Vagina (tissue), 2 donors: ENCODE measurements around the gene AADAC. TPM values are rescaled to one million over a fixed set of nuclear protein-coding genes. Genes with fewer than 3 reads are reported as not detected.
"Not testable (repeated sequence)": the region's sequence is repeated elsewhere in the genome, so short reads cannot be mapped to it uniquely, and the experiment has no call there.

ENCODE experiments used
- DNase-seq, 2 donors: peaks; one replicate each; pipeline ENCODE4 v3.0.0-alpha.2; 2017; ENCODE audit errors: extremely low spot score in 2 of 2
- H3K27ac ChIP-seq: fragments of 200-600 bp; sonication (generic); one replicate; pipeline ENCODE4 v1.5.1; 2019
- H3K27me3 ChIP-seq: fragments of 200-600 bp; sonication (generic); one replicate; pipeline ENCODE4 v1.5.1; 2019
- H3K36me3 ChIP-seq, 2 donors: fragments of 200-600 bp; sonication (generic); one replicate each; pipeline ENCODE4 v1.5.1; 2017 to 2019
- H3K4me1 ChIP-seq: fragments of 200-600 bp; sonication (generic); one replicate; pipeline ENCODE4 v1.5.1; 2019
- H3K4me3 ChIP-seq, 2 donors: fragments of 200-600 bp; sonication (generic); 1 replicate in 1 of 2; 2 replicates in 1 of 2; pipeline ENCODE4 v1.5.1; 2016 to 2019
- H3K9me3 ChIP-seq: fragments of 200-600 bp; sonication (generic); one replicate; pipeline ENCODE4 v1.5.1; 2019
- POLR2A ChIP-seq, 2 donors: fragments of 450-650 bp; IDR thresholded peaks; one replicate each; pipeline ENCODE4 v1.6.1; 2017; ENCODE audit warnings: antibody characterized with exemption in 2 of 2, mild to moderate bottlenecking in 2 of 2, moderate library complexity in 2 of 2
- POLR2AphosphoS5 ChIP-seq, 2 donors: sonication (generic); formaldehyde crosslinking; IDR thresholded peaks; one replicate each; pipeline ENCODE4 v1.9.0; 2017; ENCODE audit warnings: antibody characterized with exemption in 2 of 2, mild to moderate bottlenecking in 2 of 2, low read depth in 1 of 2; ENCODE audit not compliant: insufficient read depth in 1 of 2
- intact Hi-C: fragments of 100-400 bp; cut with DNase I; formaldehyde crosslinking; loops from one replicate; pipeline ENCODE4 v1.15.1; 2023
- total RNA-seq: library from RNA; depleted of rRNA; stranded (reverse); fragments of >200 nt; gene quantifications from one replicate; pipeline ENCODE4 v1.2.3, GENCODE V29; 2016
- TF ChIP-seq, protein P1 (sequence below), 3 experiments: fragments of 450-650 bp in 2 of 3; fragments of 200-600 bp in 1 of 3; sonication (generic) in 1 of 3; IDR thresholded peaks; one replicate each; pipeline ENCODE4 v1.5.1; 2017 to 2019; ENCODE audit warnings: antibody characterized with exemption in 3 of 3, mild to moderate bottlenecking in 2 of 3, moderate library complexity in 2 of 3

The AADAC gene
- total RNA-seq, 1 donor from 2014 or later: 2.0 TPM

DNA sequence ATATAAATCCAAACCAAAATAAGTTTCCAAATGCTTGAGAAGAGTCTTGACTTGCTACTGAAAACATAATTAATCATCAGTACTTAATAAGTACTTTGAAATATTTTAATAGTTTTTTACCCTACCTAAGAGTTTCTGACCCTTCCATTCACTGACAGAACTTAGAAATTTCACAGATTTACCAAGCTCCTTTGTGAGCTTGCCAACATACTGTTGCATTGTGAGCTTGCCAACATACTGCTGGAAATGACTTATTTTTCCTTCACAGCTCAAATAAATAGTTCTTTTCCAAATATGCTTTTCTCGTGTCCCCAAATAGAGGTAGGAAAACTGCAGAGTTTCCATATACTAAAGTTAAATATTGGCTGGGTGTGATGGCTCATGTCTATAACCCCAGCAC is 9.6 kb upstream of the AADAC start:
- Histone ChIP-seq H3K36me3 (no peaks in the 10 kb centered on the region), H3K4me1 (no peaks in the 10 kb centered on the region), H3K27me3 (no peaks in the 10 kb centered on the region), H3K9me3 (no peaks in the 10 kb centered on the region), H3K27ac (no peak overlapping the region), H3K4me3 (no peak overlapping the region)
- no peak for DNase-seq
- TF ChIP-seq, protein P1, sequence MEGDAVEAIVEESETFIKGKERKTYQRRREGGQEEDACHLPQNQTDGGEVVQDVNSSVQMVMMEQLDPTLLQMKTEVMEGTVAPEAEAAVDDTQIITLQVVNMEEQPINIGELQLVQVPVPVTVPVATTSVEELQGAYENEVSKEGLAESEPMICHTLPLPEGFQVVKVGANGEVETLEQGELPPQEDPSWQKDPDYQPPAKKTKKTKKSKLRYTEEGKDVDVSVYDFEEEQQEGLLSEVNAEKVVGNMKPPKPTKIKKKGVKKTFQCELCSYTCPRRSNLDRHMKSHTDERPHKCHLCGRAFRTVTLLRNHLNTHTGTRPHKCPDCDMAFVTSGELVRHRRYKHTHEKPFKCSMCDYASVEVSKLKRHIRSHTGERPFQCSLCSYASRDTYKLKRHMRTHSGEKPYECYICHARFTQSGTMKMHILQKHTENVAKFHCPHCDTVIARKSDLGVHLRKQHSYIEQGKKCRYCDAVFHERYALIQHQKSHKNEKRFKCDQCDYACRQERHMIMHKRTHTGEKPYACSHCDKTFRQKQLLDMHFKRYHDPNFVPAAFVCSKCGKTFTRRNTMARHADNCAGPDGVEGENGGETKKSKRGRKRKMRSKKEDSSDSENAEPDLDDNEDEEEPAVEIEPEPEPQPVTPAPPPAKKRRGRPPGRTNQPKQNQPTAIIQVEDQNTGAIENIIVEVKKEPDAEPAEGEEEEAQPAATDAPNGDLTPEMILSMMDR (IDR thresholded peaks at IDR 0.05): no peak
- no peak for TF ChIP-seq POLR2A (IDR thresholded peaks at IDR 0.05)
- no peak for TF ChIP-seq POLR2AphosphoS5 (IDR thresholded peaks at IDR 0.05; ENCODE audit: insufficient read depth in 1 of 2, low read depth in 1 of 2)
- intact Hi-C loops: no loop called here

DNA sequence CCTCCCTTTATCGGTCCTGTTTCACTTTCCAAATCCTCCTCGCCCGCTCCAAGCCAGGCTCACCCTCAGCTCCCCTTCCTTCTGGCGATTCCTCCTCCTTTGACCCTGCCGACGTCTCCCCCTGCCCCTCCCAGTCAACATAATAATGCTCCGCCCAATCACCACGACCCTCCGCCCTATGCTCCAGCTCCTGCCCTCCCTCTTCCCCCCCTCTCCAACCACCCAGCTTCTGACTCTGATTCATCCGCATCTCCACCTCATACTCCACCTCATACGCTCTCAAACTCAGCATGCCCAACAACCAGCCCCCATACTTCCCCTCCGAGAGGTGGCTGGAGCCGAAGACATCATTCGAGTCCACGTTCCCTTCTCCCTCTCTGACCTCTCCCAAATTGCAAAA is 7.1 kb upstream of the AADAC start:
- H3K9me3 ChIP-seq: no peaks in the 10 kb centered on the region
- intact Hi-C loops: no loop called here
- TF ChIP-seq, protein P1 (IDR thresholded peaks at IDR 0.05): no peak
- no peak for TF ChIP-seq POLR2A (IDR thresholded peaks at IDR 0.05)
- TF ChIP-seq POLR2AphosphoS5 (IDR thresholded peaks at IDR 0.05; ENCODE audit: insufficient read depth in 1 of 2, low read depth in 1 of 2): no peak
- H3K27me3 ChIP-seq: no peaks in the 10 kb centered on the region
- DNase-seq: no peak
- H3K4me3 ChIP-seq: no peak overlapping the region
- H3K36me3 ChIP-seq: no peaks in the 10 kb centered on the region
- no peaks in the 10 kb centered on the region for H3K4me1 ChIP-seq
- no peak overlapping the region for H3K27ac ChIP-seq

DNA sequence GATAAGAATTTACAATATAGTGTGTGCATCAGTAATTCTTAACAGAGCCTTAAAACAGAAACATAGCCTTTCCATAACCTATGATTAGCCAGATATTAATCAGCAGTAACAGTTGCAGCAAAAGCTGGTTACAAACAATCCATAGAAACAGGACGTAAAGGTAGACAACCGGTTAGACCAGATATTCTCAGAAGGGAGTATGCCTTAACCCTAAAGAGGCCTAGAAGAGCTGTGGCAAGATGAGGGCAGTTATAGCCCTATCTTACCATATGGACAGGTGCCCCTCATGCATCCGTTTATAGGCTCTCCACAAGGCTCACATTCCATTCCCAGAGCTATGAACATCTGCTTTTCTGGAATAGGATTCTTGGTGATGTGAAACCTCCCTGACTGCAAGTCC is 5.0 kb upstream of the AADAC start:
- DNase-seq, H3K9me3 ChIP-seq, intact Hi-C loops, H3K27me3 ChIP-seq, H3K27ac ChIP-seq, H3K4me3 ChIP-seq, H3K4me1 ChIP-seq, H3K36me3 ChIP-seq: not testable (repeated sequence)

DNA sequence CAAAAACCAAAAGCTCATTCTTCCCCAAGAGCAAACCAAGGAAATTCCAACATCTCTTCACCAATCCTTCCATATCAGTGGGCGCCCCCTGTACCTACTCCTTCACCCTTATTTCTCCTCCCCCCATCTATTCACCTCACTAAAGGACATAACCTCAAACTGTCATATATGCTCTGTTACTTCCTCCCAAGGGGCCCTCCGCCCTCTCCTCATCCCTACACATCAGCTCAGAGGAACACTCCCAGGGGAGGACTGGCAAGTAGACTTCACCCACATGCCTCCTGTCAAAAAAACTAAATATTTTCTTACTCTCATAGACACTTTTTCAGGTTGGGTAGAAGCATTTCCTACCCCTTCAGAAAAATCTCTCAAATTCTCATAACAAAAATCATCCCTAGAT is 2.4 kb upstream of the AADAC start:
- H3K36me3 ChIP-seq: no peaks in the 10 kb centered on the region
- no peaks in the 10 kb centered on the region for H3K4me1 ChIP-seq
- DNase-seq: no peak
- no peak overlapping the region for H3K27ac ChIP-seq
- H3K9me3 ChIP-seq: no peaks in the 10 kb centered on the region
- no peak overlapping the region for H3K4me3 ChIP-seq
- intact Hi-C loops: loop anchor here (5.0 kb wide), 1 partner anchor 711 kb away; no protein-coding TSS in a partner anchor
- H3K27me3 ChIP-seq: no peaks in the 10 kb centered on the region
- no peak for TF ChIP-seq POLR2AphosphoS5 (IDR thresholded peaks at IDR 0.05; ENCODE audit: insufficient read depth in 1 of 2, low read depth in 1 of 2)
- TF ChIP-seq, protein P1 (IDR thresholded peaks at IDR 0.05): no peak
- TF ChIP-seq POLR2A (IDR thresholded peaks at IDR 0.05): no peak

DNA sequence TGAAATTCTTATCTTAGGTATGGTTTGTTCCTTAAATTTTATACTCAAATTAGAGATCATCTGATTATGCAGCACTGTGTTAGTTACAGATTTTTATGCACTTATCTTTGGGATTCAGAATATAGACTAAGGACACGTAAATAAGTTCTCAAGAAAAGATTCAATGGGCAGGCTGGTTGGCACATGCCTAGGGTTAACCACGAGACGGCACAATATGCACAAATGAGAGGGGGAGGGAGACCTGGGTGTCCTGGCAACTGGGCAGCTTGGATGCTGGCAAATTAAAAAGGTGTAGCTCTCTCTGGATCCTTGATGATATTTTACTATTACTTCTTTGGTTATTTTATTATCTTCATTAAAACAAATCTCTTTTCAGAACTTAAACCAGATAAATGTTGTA is 672 bp downstream of the AADAC start:
- H3K4me3 ChIP-seq: no peak overlapping the region
- H3K4me1 ChIP-seq: no peaks in the 10 kb centered on the region
- no peaks in the 10 kb centered on the region for H3K36me3 ChIP-seq
- no peak for DNase-seq
- H3K27me3 ChIP-seq: no peaks in the 10 kb centered on the region
- intact Hi-C loops: loop anchor here (5.0 kb wide), 1 partner anchor 708 kb away; no protein-coding TSS in a partner anchor
- H3K27ac ChIP-seq: no peak overlapping the region
- no peak for TF ChIP-seq POLR2AphosphoS5 (IDR thresholded peaks at IDR 0.05; ENCODE audit: insufficient read depth in 1 of 2, low read depth in 1 of 2)
- TF ChIP-seq, protein P1 (IDR thresholded peaks at IDR 0.05): no peak
- no peak for TF ChIP-seq POLR2A (IDR thresholded peaks at IDR 0.05)
- H3K9me3 ChIP-seq: no peaks in the 10 kb centered on the region
